ENCODE data around the gene MYCBPAP.

The MYCBPAP gene

DNA sequence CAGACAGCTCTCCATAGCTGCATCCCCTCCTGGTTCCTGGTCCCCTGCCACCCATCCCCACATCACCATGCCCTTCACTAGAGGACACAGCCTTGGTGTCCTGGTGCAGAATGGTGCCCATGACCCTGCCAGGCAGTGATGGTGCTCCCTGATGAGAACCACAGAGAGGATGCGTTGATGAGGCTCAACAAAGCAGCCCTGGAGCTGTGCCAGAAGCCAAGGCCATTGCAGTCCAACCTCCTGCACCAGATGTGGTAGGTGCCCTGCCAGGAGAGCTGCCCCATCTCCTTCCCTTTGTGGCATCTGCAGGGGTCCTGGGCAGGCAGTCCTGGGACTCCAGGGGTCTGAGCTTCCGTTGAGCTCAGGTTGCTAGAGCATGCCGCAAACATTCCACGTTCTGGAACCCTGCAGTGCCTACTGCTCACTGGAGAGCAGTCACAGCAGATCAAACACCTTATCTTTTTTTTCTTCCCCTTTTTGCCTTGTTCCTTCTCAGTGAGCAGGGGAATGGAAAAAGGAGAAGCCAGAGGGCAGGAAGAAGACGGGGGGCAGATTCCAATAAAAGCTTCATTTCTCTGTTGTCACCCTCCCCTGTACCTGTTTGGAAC is 19.0 kb downstream of the MYCBPAP start:
- no peaks in the 10 kb centered on the region; the same call in 1 of the 2 replicates for H3K27me3 ChIP-seq (replicated peaks; ENCODE audit: control insufficient read depth, insufficient read depth, low read length)
- H3K4me3 ChIP-seq (replicated peaks; ENCODE audit: low read depth, low read length) = no peak overlapping the region
- H3K36me3 ChIP-seq (ENCODE audit: control insufficient read depth, insufficient read depth, low read length) = no peaks in the 10 kb centered on the region
- DNase-seq (ENCODE audit: extremely low read depth, insufficient read length) = no peak
- TF ChIP-seq, protein P1, sequence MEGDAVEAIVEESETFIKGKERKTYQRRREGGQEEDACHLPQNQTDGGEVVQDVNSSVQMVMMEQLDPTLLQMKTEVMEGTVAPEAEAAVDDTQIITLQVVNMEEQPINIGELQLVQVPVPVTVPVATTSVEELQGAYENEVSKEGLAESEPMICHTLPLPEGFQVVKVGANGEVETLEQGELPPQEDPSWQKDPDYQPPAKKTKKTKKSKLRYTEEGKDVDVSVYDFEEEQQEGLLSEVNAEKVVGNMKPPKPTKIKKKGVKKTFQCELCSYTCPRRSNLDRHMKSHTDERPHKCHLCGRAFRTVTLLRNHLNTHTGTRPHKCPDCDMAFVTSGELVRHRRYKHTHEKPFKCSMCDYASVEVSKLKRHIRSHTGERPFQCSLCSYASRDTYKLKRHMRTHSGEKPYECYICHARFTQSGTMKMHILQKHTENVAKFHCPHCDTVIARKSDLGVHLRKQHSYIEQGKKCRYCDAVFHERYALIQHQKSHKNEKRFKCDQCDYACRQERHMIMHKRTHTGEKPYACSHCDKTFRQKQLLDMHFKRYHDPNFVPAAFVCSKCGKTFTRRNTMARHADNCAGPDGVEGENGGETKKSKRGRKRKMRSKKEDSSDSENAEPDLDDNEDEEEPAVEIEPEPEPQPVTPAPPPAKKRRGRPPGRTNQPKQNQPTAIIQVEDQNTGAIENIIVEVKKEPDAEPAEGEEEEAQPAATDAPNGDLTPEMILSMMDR (IDR thresholded peaks at IDR 0.05; ENCODE audit: insufficient read depth, low read length, poor library complexity, severe bottlenecking) = no peak

- TF ChIP-seq, protein P1 (IDR thresholded peaks at IDR 0.05; ENCODE audit: insufficient read depth, low read length, poor library complexity, severe bottlenecking) = no peak
- Histone ChIP-seq H3K4me3 (replicated peaks; ENCODE audit: low read depth, low read length) (no peak overlapping the region), H3K36me3 (ENCODE audit: control insufficient read depth, insufficient read depth, low read length) (no peaks in the 10 kb centered on the region), H3K27me3 (replicated peaks; ENCODE audit: control insufficient read depth, insufficient read depth, low read length) (no peaks in the 10 kb centered on the region; the same call in 1 of the 2 replicates)
- DNase-seq (ENCODE audit: extremely low read depth, insufficient read length) = no peak
Observed at GRCh38 chr17:50527949-50528474, 19.8 kb downstream of the MYCBPAP start.

DNA sequence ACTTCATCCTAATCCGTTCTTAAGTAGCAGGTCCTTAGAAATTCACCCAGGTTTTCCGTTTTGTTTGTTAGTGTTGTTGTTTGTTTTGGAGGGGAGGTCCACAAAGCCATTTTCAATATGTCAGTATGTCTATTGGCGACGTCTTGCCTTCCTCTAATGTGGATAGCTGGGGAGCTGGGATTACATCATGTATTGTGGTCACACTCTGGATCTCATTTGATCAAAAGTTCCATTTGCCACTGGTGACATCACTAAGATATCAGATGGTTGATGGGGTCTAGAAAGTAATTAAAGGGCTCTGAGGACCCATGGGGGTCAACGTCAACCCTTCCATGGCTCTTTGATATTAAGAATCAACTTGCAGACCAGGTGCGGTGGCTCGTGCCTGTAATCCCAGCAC is 21.6 kb downstream of the MYCBPAP start:
- Histone ChIP-seq H3K36me3 (ENCODE audit: control insufficient read depth, insufficient read depth, low read length) (no peaks in the 10 kb centered on the region), H3K4me3 (replicated peaks; ENCODE audit: low read depth, low read length) (no peak overlapping the region), H3K27me3 (replicated peaks; ENCODE audit: control insufficient read depth, insufficient read depth, low read length) (no peaks in the 10 kb centered on the region; the same call in 1 of the 2 replicates)
- no peak for DNase-seq (ENCODE audit: extremely low read depth, insufficient read length)
- TF ChIP-seq, protein P1 (IDR thresholded peaks at IDR 0.05; ENCODE audit: insufficient read depth, low read length, poor library complexity, severe bottlenecking) = no peak

DNA sequence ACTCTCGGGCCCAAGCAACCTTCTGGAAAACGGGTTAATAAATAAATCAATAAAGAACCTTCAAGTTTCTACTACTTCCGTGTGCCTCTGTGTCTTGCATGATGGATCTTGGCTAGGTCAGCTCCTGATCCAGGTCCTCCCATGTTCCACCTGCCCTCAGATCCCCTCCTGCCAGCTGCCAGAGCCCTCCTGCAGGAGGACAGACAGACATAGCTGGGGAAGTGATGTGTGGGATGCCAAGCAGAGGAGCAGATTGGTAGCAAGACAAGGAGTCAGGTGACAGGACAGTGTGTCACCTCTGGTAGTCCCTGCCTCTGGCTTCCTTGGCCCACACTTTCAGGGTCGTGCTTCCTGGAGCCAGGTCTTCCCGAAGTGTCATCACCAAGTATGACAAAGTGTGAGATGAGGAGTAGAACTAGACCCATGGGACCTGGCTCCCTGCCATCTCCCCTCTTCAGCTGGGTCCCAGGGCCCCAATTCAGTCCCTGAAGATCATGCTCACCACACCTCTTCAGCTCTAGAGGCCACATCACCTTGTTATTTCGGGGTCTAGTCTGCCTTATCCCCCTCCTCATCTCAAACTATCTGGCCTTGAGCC is 23.3 kb downstream of the MYCBPAP start:
- H3K27me3 ChIP-seq (replicated peaks; ENCODE audit: control insufficient read depth, insufficient read depth, low read length) = no peaks in the 10 kb centered on the region; the same call in 1 of the 2 replicates
- TF ChIP-seq, protein P1 (IDR thresholded peaks at IDR 0.05; ENCODE audit: insufficient read depth, low read length, poor library complexity, severe bottlenecking) = no peak
- no peak overlapping the region for H3K4me3 ChIP-seq (replicated peaks; ENCODE audit: low read depth, low read length)
- no peak for DNase-seq (ENCODE audit: extremely low read depth, insufficient read length)
- no peaks in the 10 kb centered on the region for H3K36me3 ChIP-seq (ENCODE audit: control insufficient read depth, insufficient read depth, low read length)

- H3K27me3 ChIP-seq (replicated peaks; ENCODE audit: control insufficient read depth, insufficient read depth, low read length) = no peaks in the 10 kb centered on the region; the same call in 1 of the 2 replicates
- TF ChIP-seq, protein P1 (IDR thresholded peaks at IDR 0.05; ENCODE audit: insufficient read depth, low read length, poor library complexity, severe bottlenecking) = no peak
- no peak for DNase-seq (ENCODE audit: extremely low read depth, insufficient read length)
- H3K36me3 ChIP-seq (ENCODE audit: control insufficient read depth, insufficient read depth, low read length) = no peaks in the 10 kb centered on the region
- H3K4me3 ChIP-seq (replicated peaks; ENCODE audit: low read depth, low read length) = no peak within 1 kb of the TSS
Observed at GRCh38 chr17:50532452-50533024, 24.3 kb downstream of the MYCBPAP start, which contains the start of gene EPN3. Gene EPN3 (plus strand): TSS chr17:50532735. CDS start chr17:50536557, 3,822 bp downstream.

Data from GM06990 (cell line).